Astrocyte of the spinal cord (primary cell): Measurements from ENCODE around the gene OSBPL1A.

Experiments used
- DNase-seq: peaks from one replicate; pipeline ENCODE4 v3.0.0; 2011; ENCODE audit warnings: low read depth, low spot score
- H3K4me3 ChIP-seq: 2 replicates; pipeline ENCODE4 v1.5.1; 2011; ENCODE audit warnings: low read depth, mild to moderate bottlenecking, low read length, moderate library complexity
- in situ Hi-C: cut with HindIII; loops from 2 replicates; pipeline ENCODE4 v1.10.0; 2017; ENCODE audit warnings: low sequenced_read_pairs
- TF ChIP-seq, protein P1 (sequence below): IDR thresholded peaks from 2 replicates; pipeline ENCODE4 v1.5.1; 2012; ENCODE audit warnings: low read depth, mild to moderate bottlenecking, low read length, inconsistent platforms

The OSBPL1A gene

DNA sequence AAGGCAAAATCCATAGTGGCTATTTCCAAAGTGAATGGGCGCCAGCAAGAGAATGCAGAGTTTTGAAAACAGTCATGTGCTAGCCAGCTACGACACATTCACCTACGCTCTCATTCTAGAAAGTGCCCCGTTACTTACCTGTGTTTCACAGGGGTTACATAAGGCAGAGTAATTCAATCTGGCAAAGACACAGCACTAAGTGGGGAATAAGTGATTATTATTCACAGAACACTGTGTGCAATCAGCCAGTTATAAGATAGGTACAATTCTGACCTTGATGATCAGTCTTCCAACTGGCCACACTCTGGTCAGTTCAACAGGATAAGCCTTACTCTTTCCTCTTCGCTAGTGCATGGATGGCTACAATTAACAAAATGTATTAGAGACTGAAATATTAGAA is 152.9 kb downstream of the OSBPL1A start:
- no peak for DNase-seq
- TF ChIP-seq, protein P1, sequence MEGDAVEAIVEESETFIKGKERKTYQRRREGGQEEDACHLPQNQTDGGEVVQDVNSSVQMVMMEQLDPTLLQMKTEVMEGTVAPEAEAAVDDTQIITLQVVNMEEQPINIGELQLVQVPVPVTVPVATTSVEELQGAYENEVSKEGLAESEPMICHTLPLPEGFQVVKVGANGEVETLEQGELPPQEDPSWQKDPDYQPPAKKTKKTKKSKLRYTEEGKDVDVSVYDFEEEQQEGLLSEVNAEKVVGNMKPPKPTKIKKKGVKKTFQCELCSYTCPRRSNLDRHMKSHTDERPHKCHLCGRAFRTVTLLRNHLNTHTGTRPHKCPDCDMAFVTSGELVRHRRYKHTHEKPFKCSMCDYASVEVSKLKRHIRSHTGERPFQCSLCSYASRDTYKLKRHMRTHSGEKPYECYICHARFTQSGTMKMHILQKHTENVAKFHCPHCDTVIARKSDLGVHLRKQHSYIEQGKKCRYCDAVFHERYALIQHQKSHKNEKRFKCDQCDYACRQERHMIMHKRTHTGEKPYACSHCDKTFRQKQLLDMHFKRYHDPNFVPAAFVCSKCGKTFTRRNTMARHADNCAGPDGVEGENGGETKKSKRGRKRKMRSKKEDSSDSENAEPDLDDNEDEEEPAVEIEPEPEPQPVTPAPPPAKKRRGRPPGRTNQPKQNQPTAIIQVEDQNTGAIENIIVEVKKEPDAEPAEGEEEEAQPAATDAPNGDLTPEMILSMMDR = no peak
- in situ Hi-C loops = no loop called here
- no peak overlapping the region for H3K4me3 ChIP-seq

DNA sequence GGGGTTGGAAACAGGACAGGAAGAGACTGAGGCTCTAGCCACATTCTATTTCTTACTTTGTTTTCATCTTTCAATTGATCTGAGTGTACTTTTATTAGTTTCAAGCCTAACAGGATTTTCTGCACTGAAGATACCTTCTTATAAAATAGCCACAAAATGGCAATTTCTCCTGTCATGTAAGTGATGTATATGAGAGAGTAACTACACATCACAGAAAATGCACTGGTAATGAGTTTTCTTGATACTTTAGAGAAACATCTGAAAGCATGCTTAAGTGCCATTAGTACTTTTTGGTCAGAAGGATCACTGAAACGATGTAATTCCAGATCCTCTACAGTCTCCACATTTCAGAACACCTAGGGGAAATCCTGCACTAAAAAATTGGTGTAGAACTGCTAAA is 153.9 kb downstream of the OSBPL1A start:
- DNase-seq = no peak
- TF ChIP-seq, protein P1 = no peak
- no peak overlapping the region for H3K4me3 ChIP-seq
- in situ Hi-C loops = no loop called here

DNA sequence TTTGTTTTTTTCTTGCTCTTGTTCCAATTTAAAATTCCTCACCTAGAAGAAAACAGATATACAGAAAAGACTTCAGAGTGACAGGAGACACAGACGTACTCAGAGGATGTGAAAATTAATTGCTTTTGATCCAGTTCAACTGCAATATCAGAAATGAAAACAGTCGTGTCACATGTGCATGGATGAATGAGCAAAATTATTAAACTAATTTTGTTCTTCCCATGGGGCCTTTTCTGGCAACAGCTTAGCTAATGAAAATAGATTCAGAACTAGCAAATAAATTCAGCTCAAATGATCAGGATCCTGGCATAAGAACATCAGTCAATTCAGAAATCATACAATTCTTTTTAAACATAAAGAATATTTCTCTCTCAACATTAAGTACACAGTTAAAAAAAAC is 158.3 kb downstream of the OSBPL1A start:
- DNase-seq = no peak
- H3K4me3 ChIP-seq = no peak overlapping the region
- in situ Hi-C loops = no loop called here
- TF ChIP-seq, protein P1 = no peak

DNA sequence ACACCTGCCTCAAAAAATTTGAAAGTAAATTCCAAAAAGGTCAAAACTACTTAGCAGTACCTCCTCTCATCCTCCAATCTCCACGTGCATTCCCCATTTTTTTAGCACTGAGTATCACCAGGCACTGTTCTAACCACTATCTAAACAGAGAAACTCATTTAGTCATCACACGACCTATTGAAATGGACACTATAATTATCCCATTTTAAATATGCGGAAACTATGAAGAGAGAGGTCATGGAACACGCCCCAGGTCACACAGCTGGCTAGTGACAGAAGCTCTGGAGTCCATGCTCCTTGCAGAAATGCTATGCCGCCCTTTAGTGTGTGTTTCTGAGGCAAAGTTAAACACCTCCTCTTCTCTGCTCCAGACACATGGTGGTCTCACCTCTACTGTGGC is 159.2 kb downstream of the OSBPL1A start:
- TF ChIP-seq, protein P1 = no peak
- in situ Hi-C loops = no loop called here
- H3K4me3 ChIP-seq = no peak overlapping the region
- no peak for DNase-seq

GRCh38 chr18:24234850-24235418 is 162.7 kb downstream of the OSBPL1A start:
- DNase-seq = no peak
- TF ChIP-seq, protein P1 = no peak
- H3K4me3 ChIP-seq = no peak overlapping the region
- in situ Hi-C loops = no loop called here

DNA sequence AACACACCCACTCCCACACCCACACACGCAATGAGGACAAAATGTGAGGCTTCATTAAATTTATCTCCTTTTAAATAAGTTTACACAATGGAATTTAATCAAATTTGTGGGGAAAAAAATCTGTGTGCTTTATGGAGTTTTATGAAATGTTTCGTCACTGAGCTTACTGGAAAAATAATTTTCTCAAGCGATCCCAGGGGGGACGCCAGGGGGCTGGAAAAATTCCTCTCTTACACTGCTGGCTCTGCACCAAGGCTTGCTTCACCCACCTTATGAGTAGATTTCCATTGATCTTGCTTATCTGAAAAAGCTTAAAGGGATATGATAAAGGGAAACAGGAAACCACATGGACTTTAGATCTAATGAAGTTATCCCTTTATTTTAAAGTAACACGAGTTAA is 163.3 kb downstream of the OSBPL1A start:
- no peak for DNase-seq
- in situ Hi-C loops = no loop called here

More for the DNA sequence above, 163.3 kb downstream of the OSBPL1A start:
- TF ChIP-seq, protein P1 = no peak
- H3K4me3 ChIP-seq = no peak overlapping the region
